Hepatocyte (in vitro differentiated cells): Measurements from ENCODE around the gene AP4S1.

Experiments used
- EZH2 ChIP-seq: fragments of 200-600 bp; sonication (generic); IDR thresholded peaks from 2 replicates; pipeline ENCODE4 v1.6.1; 2016; ENCODE audit warnings: antibody characterized with exemption, mild to moderate bottlenecking, borderline replicate concordance
- EZH2phosphoT487 ChIP-seq: fragments of 200-600 bp; sonication (generic); IDR thresholded peaks from one replicate; pipeline ENCODE4 v1.6.1; 2018; ENCODE audit warnings: antibody characterized with exemption, mild to moderate bottlenecking, low read depth, moderate library complexity; ENCODE audit not compliant: unreplicated experiment, severe bottlenecking
- TF ChIP-seq, protein P1 (sequence below): fragments of 200-600 bp; sonication (generic); IDR thresholded peaks from 2 replicates; pipeline ENCODE4 v1.5.1; 2016; ENCODE audit warnings: antibody characterized with exemption, mild to moderate bottlenecking; ENCODE audit not compliant: poor library complexity

- TF ChIP-seq, protein P1, sequence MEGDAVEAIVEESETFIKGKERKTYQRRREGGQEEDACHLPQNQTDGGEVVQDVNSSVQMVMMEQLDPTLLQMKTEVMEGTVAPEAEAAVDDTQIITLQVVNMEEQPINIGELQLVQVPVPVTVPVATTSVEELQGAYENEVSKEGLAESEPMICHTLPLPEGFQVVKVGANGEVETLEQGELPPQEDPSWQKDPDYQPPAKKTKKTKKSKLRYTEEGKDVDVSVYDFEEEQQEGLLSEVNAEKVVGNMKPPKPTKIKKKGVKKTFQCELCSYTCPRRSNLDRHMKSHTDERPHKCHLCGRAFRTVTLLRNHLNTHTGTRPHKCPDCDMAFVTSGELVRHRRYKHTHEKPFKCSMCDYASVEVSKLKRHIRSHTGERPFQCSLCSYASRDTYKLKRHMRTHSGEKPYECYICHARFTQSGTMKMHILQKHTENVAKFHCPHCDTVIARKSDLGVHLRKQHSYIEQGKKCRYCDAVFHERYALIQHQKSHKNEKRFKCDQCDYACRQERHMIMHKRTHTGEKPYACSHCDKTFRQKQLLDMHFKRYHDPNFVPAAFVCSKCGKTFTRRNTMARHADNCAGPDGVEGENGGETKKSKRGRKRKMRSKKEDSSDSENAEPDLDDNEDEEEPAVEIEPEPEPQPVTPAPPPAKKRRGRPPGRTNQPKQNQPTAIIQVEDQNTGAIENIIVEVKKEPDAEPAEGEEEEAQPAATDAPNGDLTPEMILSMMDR, result no peak
- TF ChIP-seq EZH2, result no peak
- no peak for TF ChIP-seq EZH2phosphoT487
Observed at GRCh38 chr14:31038521-31039166, 13.2 kb downstream of the AP4S1 start.
